Loucy (cell line): ENCODE measurements around the gene COL25A1.

Experiments
- EZH2phosphoT487 ChIP-seq: fragments of 200-600 bp; IDR thresholded peaks from 2 replicates; pipeline ENCODE4 v1.6.1; 2018; ENCODE audit warnings: antibody characterized with exemption, mild to moderate bottlenecking, moderate library complexity, borderline replicate concordance
- TF ChIP-seq, protein P1 (sequence below): fragments of 200-600 bp; sonication (generic); conservative IDR thresholded peaks from 2 replicates; pipeline ENCODE4 v1.5.1; 2014; ENCODE audit warnings: mild to moderate bottlenecking, antibody characterized with exemption, low read length

DNA sequence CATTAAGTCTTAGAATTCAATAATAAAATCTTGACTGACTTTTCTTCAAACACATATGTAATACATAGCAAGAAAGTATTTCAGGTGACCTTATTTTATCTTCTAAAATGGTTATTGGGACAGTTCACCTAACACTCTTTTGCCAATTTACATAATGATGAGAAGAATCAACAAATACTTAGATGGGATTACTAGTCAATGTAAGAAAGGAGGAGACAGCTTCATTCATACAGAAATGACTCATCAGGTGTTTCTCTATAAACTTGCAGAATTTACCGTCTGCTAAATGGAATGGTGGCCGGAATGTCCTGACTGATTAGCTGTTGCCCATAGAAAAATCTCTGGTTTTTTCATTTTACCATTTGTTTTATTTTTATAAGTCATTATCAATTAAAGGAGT, 424.6 kb downstream of the COL25A1 start:
- TF ChIP-seq, protein P1, sequence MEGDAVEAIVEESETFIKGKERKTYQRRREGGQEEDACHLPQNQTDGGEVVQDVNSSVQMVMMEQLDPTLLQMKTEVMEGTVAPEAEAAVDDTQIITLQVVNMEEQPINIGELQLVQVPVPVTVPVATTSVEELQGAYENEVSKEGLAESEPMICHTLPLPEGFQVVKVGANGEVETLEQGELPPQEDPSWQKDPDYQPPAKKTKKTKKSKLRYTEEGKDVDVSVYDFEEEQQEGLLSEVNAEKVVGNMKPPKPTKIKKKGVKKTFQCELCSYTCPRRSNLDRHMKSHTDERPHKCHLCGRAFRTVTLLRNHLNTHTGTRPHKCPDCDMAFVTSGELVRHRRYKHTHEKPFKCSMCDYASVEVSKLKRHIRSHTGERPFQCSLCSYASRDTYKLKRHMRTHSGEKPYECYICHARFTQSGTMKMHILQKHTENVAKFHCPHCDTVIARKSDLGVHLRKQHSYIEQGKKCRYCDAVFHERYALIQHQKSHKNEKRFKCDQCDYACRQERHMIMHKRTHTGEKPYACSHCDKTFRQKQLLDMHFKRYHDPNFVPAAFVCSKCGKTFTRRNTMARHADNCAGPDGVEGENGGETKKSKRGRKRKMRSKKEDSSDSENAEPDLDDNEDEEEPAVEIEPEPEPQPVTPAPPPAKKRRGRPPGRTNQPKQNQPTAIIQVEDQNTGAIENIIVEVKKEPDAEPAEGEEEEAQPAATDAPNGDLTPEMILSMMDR: no peak
- TF ChIP-seq EZH2phosphoT487: no peak
